Measurements from ENCODE around the gene IL15. TPM values are rescaled to one million over a fixed set of nuclear protein-coding genes. Genes with fewer than 3 reads are reported as not detected.

IL15 gene
- total RNA-seq, 4 donors from 2014 or later: 0.91 to 5.9 (median 2.6) TPM

DNA sequence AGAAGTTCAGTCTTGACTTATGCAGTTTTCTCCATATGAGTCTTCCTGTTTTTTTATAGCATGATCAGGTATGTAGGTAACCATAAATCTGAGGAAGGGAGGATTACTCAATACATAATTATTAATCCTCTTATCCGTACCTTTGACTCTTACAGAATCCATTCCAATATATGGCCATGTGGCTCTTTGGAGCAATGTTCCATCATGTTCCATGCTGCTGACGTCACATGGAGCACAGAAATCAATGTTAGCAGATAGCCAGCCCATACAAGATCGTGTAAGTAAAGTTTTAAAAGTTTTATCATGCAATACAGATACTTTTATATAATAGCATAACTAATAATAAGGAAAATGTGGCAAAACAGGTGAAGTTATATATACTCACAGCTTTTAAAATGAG, 19.6 kb downstream of the IL15 start:
- TF ChIP-seq POLR2A (IDR thresholded peaks at IDR 0.05): no peak
- no peak for TF ChIP-seq CTCF (IDR thresholded peaks at IDR 0.05)
- H3K36me3 ChIP-seq: no peaks in the 10 kb centered on the region
- WGBS, 2 donors: 68 to 81% methylated on average over 3 of the region's 3 CpGs
- H3K9me3 ChIP-seq: no peaks in the 10 kb centered on the region
- intact Hi-C loops (cut with DNase I): no loop called here
- peaks cover 0 to 30% (median 0%) of the 10 kb centered on the region in 3 donors for H3K4me1 ChIP-seq
- no peak for DNase-seq
- no peaks in the 10 kb centered on the region for H3K27me3 ChIP-seq
- no peak overlapping the region for H3K4me3 ChIP-seq
- no peak overlapping the region for H3K27ac ChIP-seq

GRCh38 chr4:141657550-141658250, 21.3 kb downstream of the IL15 start:
- intact Hi-C loops (cut with DNase I): no loop called here
- Histone ChIP-seq H3K4me3 (no peak overlapping the region), H3K9me3 (no peaks in the 10 kb centered on the region), H3K27me3 (no peaks in the 10 kb centered on the region), H3K36me3 (no peaks in the 10 kb centered on the region), H3K4me1 (peaks cover 4 to 32% (median 5%) of the 10 kb centered on the region in 3 donors), H3K27ac (no peak overlapping the region)
- no peak for TF ChIP-seq CTCF (IDR thresholded peaks at IDR 0.05)
- no peak for TF ChIP-seq POLR2A (IDR thresholded peaks at IDR 0.05)
- 73 to 75% methylated on average over 5 of the region's 5 CpGs for WGBS, 2 donors
- DNase-seq: no peak

GRCh38 chr4:141658309-141658708, 21.9 kb downstream of the IL15 start:
- TF ChIP-seq CTCF (IDR thresholded peaks at IDR 0.05) (no peak), POLR2A (IDR thresholded peaks at IDR 0.05) (no peak)
- Histone ChIP-seq H3K27me3 (no peaks in the 10 kb centered on the region), H3K27ac (no peak overlapping the region), H3K36me3 (no peaks in the 10 kb centered on the region), H3K9me3 (no peaks in the 10 kb centered on the region), H3K4me1 (peaks cover 4 to 28% (median 5%) of the 10 kb centered on the region in 3 donors), H3K4me3 (no peak overlapping the region)
- intact Hi-C loops (cut with DNase I): no loop called here
- DNase-seq: no peak
- WGBS, 2 donors: 88 to 100% methylated on average over 2 of the region's 2 CpGs

DNA sequence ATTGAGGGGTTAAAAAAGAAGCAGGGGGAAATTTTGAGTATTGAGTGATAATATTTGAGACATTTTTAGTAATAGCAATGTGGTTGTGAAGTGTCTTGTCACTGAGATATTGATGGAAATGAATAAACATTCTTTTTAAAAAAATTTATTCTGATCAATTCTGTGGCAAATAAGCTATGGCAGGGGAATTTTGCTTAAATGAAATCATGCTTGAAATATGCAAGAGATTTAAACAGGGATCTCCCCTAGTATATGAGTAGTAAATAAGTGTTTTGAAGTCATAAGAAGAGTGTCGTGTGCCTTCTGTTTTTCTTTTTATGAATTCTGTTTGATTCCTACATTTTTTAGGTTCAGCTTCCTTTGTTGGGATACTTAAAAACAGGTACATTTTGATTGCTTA, 23.2 kb downstream of the IL15 start:
- H3K4me3 ChIP-seq: no peak overlapping the region
- H3K36me3 ChIP-seq: no peaks in the 10 kb centered on the region
- no peaks in the 10 kb centered on the region for H3K27me3 ChIP-seq
- DNase-seq: no peak
- intact Hi-C loops (cut with DNase I): no loop called here
- WGBS, 2 donors: 58 to 91% methylated on average over 1 of the region's 1 CpG
- no peak overlapping the region for H3K27ac ChIP-seq
- TF ChIP-seq POLR2A (IDR thresholded peaks at IDR 0.05): no peak
- TF ChIP-seq CTCF (IDR thresholded peaks at IDR 0.05): no peak
- H3K4me1 ChIP-seq: peaks cover 4 to 23% (median 5%) of the 10 kb centered on the region in 3 donors
- H3K9me3 ChIP-seq: no peaks in the 10 kb centered on the region

GRCh38 chr4:141660880-141661279, 24.5 kb downstream of the IL15 start:
- WGBS, 2 donors: 47 to 75% methylated on average over 1 of the region's 1 CpG
- TF ChIP-seq POLR2A (IDR thresholded peaks at IDR 0.05) (no peak), CTCF (IDR thresholded peaks at IDR 0.05) (no peak)
- H3K9me3 ChIP-seq: no peaks in the 10 kb centered on the region
- no peak for DNase-seq
- H3K36me3 ChIP-seq: no peaks in the 10 kb centered on the region
- no peaks in the 10 kb centered on the region for H3K27me3 ChIP-seq
- intact Hi-C loops (cut with DNase I): no loop called here
- H3K4me3 ChIP-seq: no peak overlapping the region
- no peak overlapping the region for H3K27ac ChIP-seq
- H3K4me1 ChIP-seq: peaks cover 4 to 23% (median 5%) of the 10 kb centered on the region in 3 donors

All from esophagus squamous epithelium (tissue), 5 donors.